Body of pancreas (tissue), 4 donors: ENCODE measurements around the gene CDHR1.

Experiments
- POLR2A ChIP-seq, 3 donors: fragments of 450-650 bp; IDR thresholded peaks; one replicate each; pipeline ENCODE4 v1.6.1; 2016; ENCODE audit warnings: antibody characterized with exemption in 3 of 3, mild to moderate bottlenecking in 2 of 3
- TF ChIP-seq, protein P1 (sequence below), 7 experiments: fragments of 450-650 bp in 4 of 7; fragments of 200-600 bp in 3 of 7; sonication (generic) in 3 of 7; IDR thresholded peaks; one replicate each; pipeline ENCODE4 v1.5.1; 2016 to 2019; ENCODE audit warnings: antibody characterized with exemption in 7 of 7

DNA sequence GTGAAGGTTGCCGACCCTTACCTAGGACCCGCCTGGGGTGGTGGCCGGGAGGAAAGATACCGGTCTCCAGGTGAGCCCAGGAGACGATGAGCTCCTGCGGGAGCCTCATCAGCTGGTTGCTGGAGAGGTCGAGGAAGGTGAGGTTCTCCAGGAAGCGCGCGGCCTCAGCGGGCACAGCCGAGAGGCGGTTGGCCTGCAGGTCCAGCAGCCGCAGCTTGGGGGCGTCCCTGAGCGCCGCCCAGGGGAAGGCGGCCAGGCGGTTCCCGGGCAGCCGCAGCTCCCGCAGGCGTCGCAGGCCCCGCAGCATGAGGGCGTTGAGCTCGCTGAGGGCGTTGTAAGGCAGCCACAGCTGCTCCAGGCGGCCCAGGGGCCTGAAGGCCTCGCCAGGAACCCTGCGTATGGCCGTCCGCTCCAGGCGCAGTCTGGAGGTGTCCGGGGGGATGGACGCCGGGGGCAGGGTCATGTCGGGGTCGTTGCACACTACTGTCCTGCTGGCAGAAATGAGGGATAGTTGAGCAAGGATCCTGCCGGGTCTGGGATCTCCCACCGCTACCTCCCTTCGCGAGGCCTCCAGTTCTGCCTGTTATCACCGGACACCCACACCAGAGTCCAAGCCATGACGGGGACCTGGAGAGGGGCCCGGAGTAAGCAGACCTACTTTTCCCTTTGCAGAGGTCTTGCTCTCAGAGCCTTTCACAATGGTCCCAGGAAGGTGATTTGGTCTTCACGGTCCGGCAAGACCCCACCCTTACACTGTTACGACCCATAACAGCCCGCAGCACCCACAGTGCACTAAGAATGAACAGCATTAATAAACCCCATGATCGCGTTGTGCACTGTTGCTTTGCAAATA lies 43.1 kb downstream of the CDHR1 start:
- TF ChIP-seq, protein P1, sequence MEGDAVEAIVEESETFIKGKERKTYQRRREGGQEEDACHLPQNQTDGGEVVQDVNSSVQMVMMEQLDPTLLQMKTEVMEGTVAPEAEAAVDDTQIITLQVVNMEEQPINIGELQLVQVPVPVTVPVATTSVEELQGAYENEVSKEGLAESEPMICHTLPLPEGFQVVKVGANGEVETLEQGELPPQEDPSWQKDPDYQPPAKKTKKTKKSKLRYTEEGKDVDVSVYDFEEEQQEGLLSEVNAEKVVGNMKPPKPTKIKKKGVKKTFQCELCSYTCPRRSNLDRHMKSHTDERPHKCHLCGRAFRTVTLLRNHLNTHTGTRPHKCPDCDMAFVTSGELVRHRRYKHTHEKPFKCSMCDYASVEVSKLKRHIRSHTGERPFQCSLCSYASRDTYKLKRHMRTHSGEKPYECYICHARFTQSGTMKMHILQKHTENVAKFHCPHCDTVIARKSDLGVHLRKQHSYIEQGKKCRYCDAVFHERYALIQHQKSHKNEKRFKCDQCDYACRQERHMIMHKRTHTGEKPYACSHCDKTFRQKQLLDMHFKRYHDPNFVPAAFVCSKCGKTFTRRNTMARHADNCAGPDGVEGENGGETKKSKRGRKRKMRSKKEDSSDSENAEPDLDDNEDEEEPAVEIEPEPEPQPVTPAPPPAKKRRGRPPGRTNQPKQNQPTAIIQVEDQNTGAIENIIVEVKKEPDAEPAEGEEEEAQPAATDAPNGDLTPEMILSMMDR (IDR thresholded peaks at IDR 0.05), result no peak
- no peak for TF ChIP-seq POLR2A (IDR thresholded peaks at IDR 0.05)
